AG04450 (cell line): ENCODE data around the gene SLC22A3. TPM values are rescaled to one million over a fixed set of nuclear protein-coding genes. Genes with fewer than 3 reads are reported as not detected.

Experiments
- CTCF ChIA-PET: fragments of 300-600, 350-600 bp; formaldehyde crosslinking; extraction: SDS; loops from one replicate; lab custom pipeline; 2022; ENCODE audit warnings: antibody characterized with exemption, inconsistent platforms; lab: Charles Lee
- POLR2A ChIA-PET: fragments of 350-600 bp; formaldehyde crosslinking; extraction: SDS; loops from one replicate; lab custom pipeline; 2021; ENCODE audit warnings: antibody characterized with exemption, inconsistent platforms; lab: Yijun Ruan, JAX
- DNase-seq: peaks from one replicate; pipeline ENCODE4 v3.0.0-alpha.2; 2011; ENCODE audit warnings: low read depth, low spot score
- H3K27ac ChIP-seq: one replicate; pipeline ENCODE4 v1.5.1; 2012; ENCODE audit warnings: low read depth, low read length, control low read depth
- H3K27me3 ChIP-seq: one replicate; pipeline ENCODE4 v1.6.0; 2012; ENCODE audit warnings: low read length; ENCODE audit not compliant: control insufficient read depth, insufficient read depth
- H3K4me3 ChIP-seq: 2 replicates; pipeline ENCODE4 v1.5.1; 2011; ENCODE audit warnings: mild to moderate bottlenecking, low read depth, low read length, control low read depth
- H3K9me3 ChIP-seq: 2 replicates; pipeline ENCODE4 v1.5.1; 2012; ENCODE audit warnings: low read length; ENCODE audit not compliant: control insufficient read depth, insufficient read depth
- polyA plus RNA-seq: library from polyadenylated mRNA; depleted of rRNA; stranded (reverse); fragments of >200 nt; gene quantifications from 2 replicates; pipeline ENCODE4 v1.2.3, GENCODE V29; 2011
- TF ChIP-seq, protein P1 (sequence below): IDR thresholded peaks from 2 replicates; pipeline ENCODE4 v1.5.1; 2011; ENCODE audit warnings: low read depth, low read length, control low read depth, inconsistent platforms

SLC22A3 gene
- polyA plus RNA-seq, 1 experiment: 0.07 TPM

DNA sequence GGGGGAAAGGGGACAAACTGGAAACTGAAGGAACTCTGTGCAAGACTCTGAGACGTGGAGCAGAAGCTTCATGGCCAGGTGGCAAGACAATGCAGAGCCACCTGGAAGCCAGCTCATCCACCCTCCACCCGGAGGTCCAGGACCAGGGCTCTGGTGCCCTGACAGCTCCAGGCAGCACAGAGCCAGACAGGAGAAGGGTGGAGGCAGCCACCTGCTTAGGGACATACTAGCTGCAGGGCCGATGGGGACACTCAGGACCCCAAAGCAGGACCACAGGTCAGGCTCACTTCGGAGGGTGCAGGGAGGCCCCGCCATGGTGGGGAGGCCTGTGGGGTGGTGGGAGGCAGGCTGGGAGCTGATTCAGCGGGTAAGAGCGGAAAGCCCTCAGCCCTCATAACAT is 19.0 kb upstream of the SLC22A3 start:
- CTCF ChIA-PET: no interaction called here
- no peak overlapping the region for H3K4me3 ChIP-seq

DNA sequence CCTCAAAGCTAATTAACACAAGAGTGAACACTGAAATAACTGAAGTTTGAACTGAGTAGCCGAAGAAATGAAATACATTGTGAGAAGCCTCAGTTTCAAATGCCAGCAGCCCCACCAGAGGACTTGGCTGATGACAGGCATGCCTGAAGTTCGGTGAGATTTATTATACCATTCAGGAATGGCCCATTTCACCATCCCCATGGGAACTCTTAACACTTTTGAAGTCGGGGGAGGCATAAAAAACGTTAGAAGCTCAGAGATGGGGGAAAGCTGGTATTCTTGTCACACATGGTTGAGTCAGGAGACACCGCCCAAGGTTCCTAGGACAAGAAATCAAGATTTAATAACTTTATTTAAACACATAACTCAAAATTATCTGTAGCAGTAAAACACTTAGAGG is 17.6 kb upstream of the SLC22A3 start:
- Histone ChIP-seq H3K27ac (no peak overlapping the region), H3K4me3 (no peak overlapping the region), H3K27me3 (no peaks in the 10 kb centered on the region), H3K9me3 (peaks cover 7% of the 10 kb centered on the region)
- ChIA-PET CTCF (interaction anchor here (0.6 kb wide), 1 partner anchor 932 kb away, joined by 3 read pairs; no protein-coding TSS in a partner anchor), POLR2A (no interaction called here)
- no peak for DNase-seq
- TF ChIP-seq, protein P1, sequence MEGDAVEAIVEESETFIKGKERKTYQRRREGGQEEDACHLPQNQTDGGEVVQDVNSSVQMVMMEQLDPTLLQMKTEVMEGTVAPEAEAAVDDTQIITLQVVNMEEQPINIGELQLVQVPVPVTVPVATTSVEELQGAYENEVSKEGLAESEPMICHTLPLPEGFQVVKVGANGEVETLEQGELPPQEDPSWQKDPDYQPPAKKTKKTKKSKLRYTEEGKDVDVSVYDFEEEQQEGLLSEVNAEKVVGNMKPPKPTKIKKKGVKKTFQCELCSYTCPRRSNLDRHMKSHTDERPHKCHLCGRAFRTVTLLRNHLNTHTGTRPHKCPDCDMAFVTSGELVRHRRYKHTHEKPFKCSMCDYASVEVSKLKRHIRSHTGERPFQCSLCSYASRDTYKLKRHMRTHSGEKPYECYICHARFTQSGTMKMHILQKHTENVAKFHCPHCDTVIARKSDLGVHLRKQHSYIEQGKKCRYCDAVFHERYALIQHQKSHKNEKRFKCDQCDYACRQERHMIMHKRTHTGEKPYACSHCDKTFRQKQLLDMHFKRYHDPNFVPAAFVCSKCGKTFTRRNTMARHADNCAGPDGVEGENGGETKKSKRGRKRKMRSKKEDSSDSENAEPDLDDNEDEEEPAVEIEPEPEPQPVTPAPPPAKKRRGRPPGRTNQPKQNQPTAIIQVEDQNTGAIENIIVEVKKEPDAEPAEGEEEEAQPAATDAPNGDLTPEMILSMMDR: no peak

More for the DNA sequence above, 19.0 kb upstream of the SLC22A3 start:
- POLR2A ChIA-PET: no interaction called here
- no peak for DNase-seq
- Histone ChIP-seq H3K9me3 (peaks cover 17% of the 10 kb centered on the region), H3K27me3 (no peaks in the 10 kb centered on the region), H3K27ac (no peak overlapping the region)
- TF ChIP-seq, protein P1: no peak

DNA sequence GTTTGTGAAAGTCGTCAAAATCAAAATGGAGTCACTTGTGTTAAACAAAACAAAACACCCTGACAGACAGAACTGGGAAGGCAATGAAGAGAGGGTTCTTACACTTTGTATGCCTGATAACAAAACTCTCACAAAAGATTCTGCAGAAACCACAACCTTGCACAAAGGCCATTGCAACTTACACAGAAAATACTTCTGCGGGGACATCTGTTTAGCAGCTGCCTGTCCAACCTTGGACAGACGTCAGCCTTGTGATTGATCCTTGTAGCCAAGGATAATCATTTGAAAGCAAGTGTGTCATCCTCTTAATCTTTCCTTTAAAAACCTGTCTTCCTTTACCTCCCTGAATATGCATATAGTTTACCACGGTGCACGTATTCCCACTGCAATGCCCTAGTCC is 17.0 kb upstream of the SLC22A3 start:
- H3K4me3 ChIP-seq: no peak overlapping the region
- no peak for DNase-seq
- TF ChIP-seq, protein P1: no peak

DNA sequence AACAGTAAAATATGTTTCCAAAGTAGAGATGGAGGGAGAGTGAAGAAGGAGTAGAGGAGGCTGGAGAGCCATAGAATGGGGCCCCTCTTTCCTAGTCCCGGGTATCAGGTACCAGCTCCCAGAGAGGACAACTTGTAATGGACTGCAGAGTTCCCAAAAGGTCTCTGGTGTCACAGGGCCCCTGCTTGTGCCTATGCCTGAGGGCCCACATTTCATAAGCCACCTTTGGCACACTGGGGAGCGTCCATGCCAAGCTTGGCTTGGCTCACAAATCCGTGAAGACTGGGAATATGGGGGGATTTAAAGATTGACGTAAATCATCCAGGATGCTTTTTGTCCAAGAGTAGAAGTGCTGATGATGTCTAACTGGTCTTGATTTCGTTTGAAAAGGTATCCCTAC is 16.4 kb upstream of the SLC22A3 start:
- Histone ChIP-seq H3K9me3 (peaks cover 5% of the 10 kb centered on the region; the same call in 1 of the 2 replicates), H3K27me3 (no peaks in the 10 kb centered on the region), H3K4me3 (no peak overlapping the region), H3K27ac (no peak overlapping the region)
- TF ChIP-seq, protein P1: no peak
- CTCF ChIA-PET: no interaction called here
- DNase-seq: no peak
- POLR2A ChIA-PET: no interaction called here

More for the DNA sequence above, 17.0 kb upstream of the SLC22A3 start:
- Histone ChIP-seq H3K27me3 (no peaks in the 10 kb centered on the region), H3K9me3 (peaks cover 5% of the 10 kb centered on the region; the same call in 1 of the 2 replicates), H3K27ac (no peak overlapping the region)
- CTCF ChIA-PET: no interaction called here
- POLR2A ChIA-PET: no interaction called here

DNA sequence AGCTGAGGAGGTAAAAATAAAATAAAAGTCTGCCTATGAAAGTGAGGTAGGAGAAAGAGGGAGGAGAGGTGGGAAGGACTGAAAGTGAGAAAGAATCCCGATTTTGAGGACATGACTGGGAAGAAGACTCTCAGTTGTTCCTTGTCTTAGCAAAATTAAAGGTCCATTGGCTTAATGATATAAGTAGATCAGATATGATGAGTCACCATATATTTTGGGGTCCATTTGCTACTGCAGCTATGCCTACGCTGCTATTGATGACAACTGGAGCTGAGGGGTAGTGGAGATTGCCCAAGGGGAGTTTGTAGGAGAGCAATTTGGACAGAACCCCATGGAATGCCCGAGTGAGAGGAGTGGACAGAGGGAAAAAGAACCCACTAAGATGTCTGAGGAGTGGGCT is 15.1 kb upstream of the SLC22A3 start:
- DNase-seq: no peak
- no peak overlapping the region for H3K27ac ChIP-seq
- POLR2A ChIA-PET: no interaction called here
- CTCF ChIA-PET: no interaction called here
- no peak overlapping the region for H3K4me3 ChIP-seq
- H3K9me3 ChIP-seq: peaks cover 5% of the 10 kb centered on the region; the same call in 1 of the 2 replicates
- H3K27me3 ChIP-seq: no peaks in the 10 kb centered on the region
- TF ChIP-seq, protein P1: no peak
